Hematopoietic multipotent progenitor cell (in vitro differentiated cells): ENCODE data around the gene HOXC6. TPM values are rescaled to one million over a fixed set of nuclear protein-coding genes. Genes with fewer than 3 reads are reported as not detected.

Experiments used
- DNase-seq, 3 donors: peaks; one replicate each; pipeline ENCODE4 v3.0.0-alpha.2; 2011 to 2015; ENCODE audit warnings: low read depth in 2 of 3, low spot score in 2 of 3
- total RNA-seq: library from RNA; depleted of rRNA; stranded (reverse); fragments of >200 nt; gene quantifications from one replicate; pipeline ENCODE4 v1.2.3, GENCODE V29; 2012

Gene HOXC6
- total RNA-seq, 1 donor: not detected

- no peak for DNase-seq
Observed at GRCh38 chr12:54012631-54013409, 15.4 kb upstream of the HOXC6 start.

GRCh38 chr12:54014377-54015017, 13.7 kb upstream of the HOXC6 start:
- no peak for DNase-seq

- DNase-seq: no peak
Observed at GRCh38 chr12:54015018-54015931, 13.0 kb upstream of the HOXC6 start.

DNA sequence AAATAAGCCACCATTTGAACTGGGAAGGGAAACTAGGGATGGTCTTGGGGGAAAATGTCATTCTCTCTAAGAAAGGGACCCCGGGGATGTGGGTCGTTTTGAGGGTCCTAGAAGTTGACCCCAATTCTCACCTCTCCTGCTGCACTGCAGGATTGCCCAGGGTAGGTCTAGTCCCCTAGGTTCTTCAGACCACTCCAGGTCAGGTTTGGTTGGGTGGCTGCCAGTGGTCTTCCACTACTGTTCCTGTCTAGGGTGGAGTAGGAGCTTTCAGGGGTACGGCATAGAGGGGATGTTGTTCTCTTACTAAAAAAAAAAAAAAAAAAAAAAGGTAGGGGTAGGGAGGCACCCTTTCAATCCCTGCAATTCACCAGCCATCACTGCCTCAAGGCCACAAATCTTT, 12.2 kb upstream of the HOXC6 start:
- no peak for DNase-seq

DNA sequence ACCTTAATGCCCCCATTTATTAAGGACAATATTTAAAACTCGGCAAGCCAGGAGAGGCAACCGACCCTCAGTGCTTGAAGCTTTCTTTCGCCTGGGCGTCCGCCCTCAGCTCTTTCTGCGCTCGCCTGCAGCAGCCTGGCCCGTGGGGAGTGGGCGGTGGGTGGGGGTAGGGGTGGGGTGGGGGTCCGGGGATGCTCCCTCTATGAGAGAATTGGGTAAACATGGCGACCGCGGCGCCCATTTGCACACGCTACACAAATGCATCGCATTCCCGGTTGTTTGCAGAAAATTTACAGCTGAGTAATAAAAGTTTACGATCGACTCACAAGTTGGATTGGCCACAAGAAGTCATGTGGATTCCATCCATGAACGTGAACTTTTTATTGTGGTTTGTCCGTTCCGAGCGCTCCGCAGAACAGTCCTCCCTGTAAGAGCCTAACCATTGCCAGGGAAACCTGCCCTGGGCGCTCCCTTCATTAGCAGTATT, 11.7 kb upstream of the HOXC6 start:
- no peak for DNase-seq

DNA sequence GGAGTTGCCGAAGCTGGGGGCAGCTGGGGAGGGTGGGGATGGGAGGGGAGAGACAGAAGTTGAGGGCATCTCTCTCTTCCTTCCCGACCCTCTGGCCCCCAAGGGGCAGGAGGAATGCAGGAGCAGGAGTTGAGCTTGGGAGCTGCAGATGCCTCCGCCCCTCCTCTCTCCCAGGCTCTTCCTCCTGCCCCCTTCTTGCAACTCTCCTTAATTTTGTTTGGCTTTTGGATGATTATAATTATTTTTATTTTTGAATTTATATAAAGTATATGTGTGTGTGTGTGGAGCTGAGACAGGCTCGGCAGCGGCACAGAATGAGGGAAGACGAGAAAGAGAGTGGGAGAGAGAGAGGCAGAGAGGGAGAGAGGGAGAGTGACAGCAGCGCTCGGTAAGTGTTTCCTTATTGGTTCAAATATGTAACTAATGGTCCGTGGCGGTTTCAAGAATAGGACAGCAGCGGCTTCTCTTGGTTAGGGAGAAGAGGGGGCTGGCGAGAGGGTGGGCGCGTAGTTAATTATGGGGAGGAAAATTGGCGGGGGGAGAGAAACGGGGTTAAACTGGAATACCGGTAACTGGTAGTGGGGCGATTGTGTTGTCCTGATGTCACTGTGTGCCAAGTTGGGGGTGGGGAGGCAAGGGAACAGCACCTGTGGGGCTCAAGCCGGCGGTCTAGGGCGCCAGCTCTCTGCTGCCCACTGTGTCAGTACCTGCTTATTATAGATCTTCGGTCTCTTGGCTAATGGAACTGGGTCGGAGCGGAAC, 11.0 kb upstream of the HOXC6 start:
- DNase-seq: no peak

DNA sequence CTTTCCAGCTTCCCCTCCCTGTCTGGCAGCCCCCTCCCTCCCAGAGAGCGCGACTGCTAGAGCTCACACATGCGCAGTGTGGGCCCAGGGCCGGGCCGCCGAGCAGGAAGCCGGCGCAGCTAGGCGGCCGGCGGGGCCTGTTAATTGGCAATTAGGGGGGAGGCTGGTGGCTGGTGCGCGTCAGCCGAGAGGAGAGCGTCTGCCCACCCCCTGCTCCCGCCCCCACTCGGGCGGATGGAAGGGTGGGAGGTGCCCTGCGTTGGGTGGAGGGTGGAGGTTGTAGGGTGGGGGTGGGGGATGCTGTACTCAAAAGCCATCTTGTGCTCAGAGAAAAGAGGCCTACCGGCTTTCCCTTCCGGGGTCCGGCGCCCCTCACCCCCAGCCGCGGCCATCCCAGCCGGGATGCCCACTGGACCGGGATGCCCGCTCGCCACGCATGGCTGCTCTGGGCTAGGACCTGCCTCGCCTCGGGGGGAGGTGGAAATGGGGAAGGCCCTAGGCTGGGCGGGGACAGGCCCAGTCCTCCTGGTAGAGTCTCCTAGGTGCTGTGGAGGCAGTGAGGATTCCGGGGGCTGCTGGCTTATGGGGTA, 10.3 kb upstream of the HOXC6 start:
- peak in 2 of 3 donors; percentile 62 for DNase-seq

- DNase-seq: no peak
Observed at GRCh38 chr12:54018468-54018984, 9.7 kb upstream of the HOXC6 start.

- no peak for DNase-seq
Observed at GRCh38 chr12:54019091-54019811, 9.0 kb upstream of the HOXC6 start.

DNA sequence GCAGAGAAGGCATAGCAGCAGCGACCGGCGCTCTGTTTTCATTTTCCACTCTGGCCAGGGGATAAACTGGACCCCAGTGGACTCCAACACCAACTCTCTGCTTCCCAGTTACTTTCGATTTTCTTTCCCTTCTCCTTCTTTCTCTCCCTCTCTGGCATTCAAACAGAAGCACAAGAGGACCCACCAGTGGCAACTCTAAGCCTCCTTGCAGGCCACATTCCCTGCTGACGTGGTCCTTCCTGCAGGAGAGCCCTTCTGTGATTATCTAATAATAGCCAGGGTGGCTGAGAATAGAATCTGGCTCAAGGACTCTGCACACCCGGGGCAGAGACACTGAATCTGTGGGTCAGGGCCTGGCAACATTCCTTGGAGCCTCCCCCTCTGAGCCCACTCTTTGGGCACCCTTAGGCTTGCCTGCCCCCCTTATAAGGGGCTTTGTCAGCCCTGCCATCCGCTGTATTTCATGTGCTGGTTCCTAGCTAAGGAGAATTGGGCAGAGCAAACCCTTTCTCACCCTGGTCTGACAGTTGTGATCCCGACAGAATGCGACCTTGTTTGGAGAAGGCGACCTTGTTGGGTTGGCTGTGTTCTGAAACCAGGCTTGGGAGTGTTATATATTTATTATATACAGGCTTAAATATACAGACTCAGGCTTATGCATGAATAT, 8.2 kb upstream of the HOXC6 start:
- DNase-seq: no peak

- no peak for DNase-seq
Observed at GRCh38 chr12:54020591-54021405, 7.4 kb upstream of the HOXC6 start.

- DNase-seq: no peak
Observed at GRCh38 chr12:54021432-54022013, 6.7 kb upstream of the HOXC6 start.

DNA sequence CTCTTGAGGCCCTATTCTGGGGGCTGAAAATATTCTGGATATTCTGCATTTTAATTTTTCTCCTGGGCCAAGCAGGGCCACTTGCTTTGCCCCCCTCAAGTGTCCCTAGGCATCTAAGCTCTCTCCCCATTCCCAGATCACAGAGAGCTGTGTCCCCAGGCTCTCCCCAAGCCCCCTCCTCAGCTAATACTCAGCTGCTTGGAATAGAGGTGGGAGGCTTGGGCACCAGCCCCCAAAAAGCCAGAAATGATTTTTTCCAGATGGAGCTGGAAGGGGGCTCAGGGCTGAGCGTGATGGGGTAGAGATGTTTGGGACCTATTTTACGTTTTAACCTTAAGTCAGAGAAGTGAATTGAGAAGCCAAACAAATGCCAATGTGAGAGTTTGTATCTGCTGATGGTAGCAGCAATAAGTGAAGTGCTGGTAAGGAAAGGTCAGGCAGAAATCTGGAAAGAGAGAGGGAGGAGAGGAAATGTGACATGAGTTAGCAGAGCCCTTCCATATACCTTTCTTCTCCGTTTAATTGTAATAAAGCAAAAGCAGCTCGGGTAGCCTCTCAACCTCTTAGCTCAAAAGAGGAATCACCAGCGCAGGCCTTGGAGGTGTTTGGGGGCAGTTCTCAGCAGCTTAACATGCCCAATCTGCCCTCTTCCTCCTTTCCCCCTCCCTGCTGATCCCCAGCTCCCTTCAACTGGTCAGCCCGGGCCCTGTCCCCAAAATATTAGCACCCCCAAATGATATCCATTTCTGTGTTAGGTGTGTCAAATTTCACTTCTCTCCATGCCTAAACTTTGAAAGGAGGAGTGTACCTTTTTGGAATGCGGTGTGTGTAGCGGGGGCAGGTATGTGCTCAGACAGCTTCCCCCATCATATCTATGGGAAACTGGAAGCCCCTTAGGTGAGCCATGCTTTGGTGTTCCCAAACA, 5.0 kb upstream of the HOXC6 start:
- DNase-seq: no peak

- no peak for DNase-seq
Observed at GRCh38 chr12:54024127-54024526, 4.1 kb upstream of the HOXC6 start.

DNA sequence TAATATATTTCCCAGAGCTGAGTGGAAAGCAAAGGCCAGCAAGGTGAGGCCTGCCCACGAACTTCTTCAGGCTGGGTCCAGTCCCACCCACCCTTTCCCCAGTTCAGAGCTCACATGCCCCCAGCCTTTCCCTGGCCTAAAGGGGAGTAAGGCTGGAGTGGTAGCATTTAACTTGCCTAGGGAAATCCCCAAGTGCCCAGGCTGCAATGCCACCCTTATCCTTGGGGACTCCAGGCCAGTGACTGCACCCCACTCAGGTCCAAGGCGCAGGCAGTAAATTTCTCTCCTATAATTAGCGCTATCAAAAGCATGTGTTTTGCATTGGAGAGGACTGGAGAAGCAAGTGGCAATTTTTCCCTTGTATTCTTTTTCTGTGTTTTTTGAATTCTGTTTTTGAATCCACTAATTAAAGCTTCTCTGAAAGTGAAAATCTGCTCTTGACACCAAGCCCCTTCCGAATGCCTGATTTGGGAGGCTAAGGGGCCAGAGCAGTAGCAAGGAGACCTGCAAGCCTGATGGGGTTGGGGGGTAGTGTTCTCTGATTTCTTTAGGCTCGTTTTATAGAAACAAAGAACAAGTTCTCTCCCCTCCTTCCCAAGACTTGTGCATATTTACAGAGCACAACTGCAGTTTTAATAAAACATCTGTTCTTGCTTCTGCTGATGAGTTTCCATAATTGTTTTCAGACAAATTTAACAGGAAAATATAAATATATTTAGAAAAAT, 3.5 kb upstream of the HOXC6 start:
- DNase-seq: no peak
